GM12878 (cell line): ENCODE results near the gene ZNF212.

ENCODE experiments used
- CTCF ChIP-seq, 3 experiments: IDR thresholded peaks in 2 of 3; conservative IDR thresholded peaks in 1 of 3; 2 replicates each; pipeline ENCODE4 v1.5.1; 2011; ENCODE audit warnings: low read depth in 3 of 3, low read length in 3 of 3, mild to moderate bottlenecking in 3 of 3, control low read depth in 2 of 3, moderate library complexity in 2 of 3, inconsistent platforms in 1 of 3, mixed read lengths in 1 of 3; ENCODE audit not compliant: control insufficient read depth in 2 of 3, insufficient read depth in 1 of 3; ENCODE audit errors: extremely low read depth in 1 of 3
- JUND ChIP-seq: IDR thresholded peaks from 2 replicates; pipeline ENCODE4 v1.6.1; 2012; ENCODE audit warnings: low read depth, mild to moderate bottlenecking, low read length, improper control_type of control experiment, moderate library complexity
- RAD21 ChIP-seq: IDR thresholded peaks from 2 replicates; pipeline ENCODE4 v1.6.1; 2011; ENCODE audit warnings: mild to moderate bottlenecking, low read depth, low read length, moderate library complexity; ENCODE audit not compliant: insufficient read depth
- TAF1 ChIP-seq: IDR thresholded peaks from 2 replicates; pipeline ENCODE4 v1.6.1; 2011; ENCODE audit warnings: mild to moderate bottlenecking, low read depth, low read length, borderline replicate concordance
- TCF12 ChIP-seq: IDR thresholded peaks from 2 replicates; pipeline ENCODE4 v1.6.1; 2011; ENCODE audit warnings: low read depth, mild to moderate bottlenecking, low read length

GRCh38 chr7:149239345-149240143, at the start of gene ZNF212:
- TF ChIP-seq CTCF (IDR thresholded peaks at IDR 0.05 in 2 of 3, conservative IDR thresholded peaks at IDR 0.05 in 1 of 3; ENCODE audit: control insufficient read depth in 2 of 3, extremely low read depth in 1 of 3, insufficient read depth in 1 of 3, low read depth in 3 of 3, low read length in 3 of 3) = peak; percentile 87 to 96 (median 92); a peak in 5 of 6 replicates
- TF ChIP-seq JUND = no peak
- TF ChIP-seq RAD21 = peak; percentile 51
- peak; percentile 78; the same call in 1 of the 2 replicates for TF ChIP-seq TAF1
- peak; percentile 57; the same call in 1 of the 2 replicates for TF ChIP-seq TCF12
